MM.1S (cell line): ENCODE data around the gene CDH4.

Source experiments
- DNase-seq: peaks from one replicate; pipeline ENCODE4 v3.0.0-alpha.2; 2015
- H2AFZ ChIP-seq: fragments of 300-600 bp; sonication (generic); 2 replicates; pipeline ENCODE4 v1.6.0; 2016; ENCODE audit warnings: antibody characterized with exemption, low read length
- H3F3A ChIP-seq: fragments of 300-600 bp; sonication (generic); 2 replicates; pipeline ENCODE4 v1.6.1; 2016; ENCODE audit warnings: mild to moderate bottlenecking, antibody characterized with exemption, low read length, moderate library complexity, mixed read lengths; ENCODE audit not compliant: insufficient read depth
- H3K27ac ChIP-seq: fragments of 300-600 bp; sonication (generic); 2 replicates; pipeline ENCODE4 v1.5.1; 2016; ENCODE audit warnings: mild to moderate bottlenecking, low read length
- H3K27me3 ChIP-seq: fragments of 300-600 bp; sonication (generic); replicated peaks from 2 replicates; pipeline ENCODE4 v1.6.0; 2016; ENCODE audit warnings: low read length; ENCODE audit not compliant: insufficient read depth
- H3K36me3 ChIP-seq: fragments of 300-600 bp; sonication (generic); replicated peaks from 2 replicates; pipeline ENCODE4 v1.6.1; 2016; ENCODE audit warnings: mild to moderate bottlenecking, low read length, mixed read lengths; ENCODE audit not compliant: insufficient read depth
- H3K4me1 ChIP-seq: fragments of 300-600 bp; sonication (generic); 2 replicates; pipeline ENCODE4 v1.6.1; 2016; ENCODE audit warnings: low read length, mixed read lengths
- H3K4me2 ChIP-seq: fragments of 300-600 bp; sonication (generic); 2 replicates; pipeline ENCODE4 v1.6.0; 2016; ENCODE audit warnings: low read depth, low read length
- H3K4me3 ChIP-seq: fragments of 300-600 bp; sonication (generic); 2 replicates; pipeline ENCODE4 v1.5.1; 2016; ENCODE audit warnings: low read length, mixed read lengths
- H3K79me2 ChIP-seq: fragments of 300-600 bp; sonication (generic); 2 replicates; pipeline ENCODE4 v1.6.1; 2016; ENCODE audit warnings: mixed run types, low read length, mixed read lengths
- H3K9ac ChIP-seq: fragments of 300-600 bp; sonication (generic); 2 replicates; pipeline ENCODE4 v1.6.1; 2016; ENCODE audit warnings: low read length, mixed read lengths
- H3K9me2 ChIP-seq: fragments of 300-600 bp; sonication (generic); replicated peaks from 2 replicates; pipeline ENCODE4 v1.6.1; 2016; ENCODE audit warnings: mild to moderate bottlenecking, low read length, mixed read lengths; ENCODE audit not compliant: insufficient read depth
- H3K9me3 ChIP-seq: fragments of 300-600 bp; sonication (generic); replicated peaks from 2 replicates; pipeline ENCODE4 v1.6.1; 2016; ENCODE audit warnings: mild to moderate bottlenecking, low read length, mixed read lengths; ENCODE audit not compliant: insufficient read depth
- H4K20me1 ChIP-seq: fragments of 300-600 bp; sonication (generic); 2 replicates; pipeline ENCODE4 v1.6.1; 2016; ENCODE audit warnings: mild to moderate bottlenecking, low read length, moderate library complexity, mixed read lengths; ENCODE audit not compliant: insufficient read depth
- CTCF ChIP-seq: fragments of 300-600 bp; sonication (generic); IDR thresholded peaks from 2 replicates; pipeline ENCODE4 v1.5.1; 2016; ENCODE audit warnings: antibody characterized with exemption, low read length, mixed read lengths
- EZH2 ChIP-seq: fragments of 300-600 bp; sonication (generic); optimal IDR thresholded peaks from 2 replicates; pipeline ENCODE3; 2017; ENCODE audit warnings: low read depth, mild to moderate bottlenecking, antibody characterized with exemption, low read length, mixed read lengths
- EZH2phosphoT487 ChIP-seq: fragments of 300-600 bp; sonication (generic); IDR thresholded peaks from 2 replicates; pipeline ENCODE4 v1.6.1; 2018; ENCODE audit warnings: antibody characterized with exemption, low read length

Gene CDH4

DNA sequence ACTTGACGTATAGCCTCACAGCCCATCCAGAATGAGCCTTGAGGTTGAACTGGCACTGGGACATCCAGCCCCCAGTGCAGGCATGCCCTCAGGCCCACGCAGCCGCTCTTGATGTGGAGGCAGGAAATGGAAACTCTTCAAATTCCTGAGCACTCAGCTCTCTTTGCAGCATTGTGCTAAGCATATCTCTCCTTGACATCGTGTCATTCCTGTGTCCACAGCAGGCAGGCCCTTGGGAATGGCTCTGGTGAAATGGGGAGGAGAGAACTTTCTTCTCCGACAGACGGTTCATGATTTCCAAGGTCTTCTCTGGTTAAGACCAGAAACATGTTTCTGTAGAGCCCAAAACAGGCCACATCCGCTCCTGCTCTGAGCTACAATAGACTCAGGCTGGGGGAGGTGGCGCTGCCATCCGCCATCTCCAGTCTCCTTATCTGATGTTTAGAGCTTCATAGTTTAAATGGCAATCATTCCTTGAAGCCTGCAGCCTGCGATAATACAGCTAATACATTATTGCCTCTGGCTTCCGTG lies 248.8 kb downstream of the CDH4 start:
- H3K9me2 ChIP-seq = no peaks in the 10 kb centered on the region
- H3K4me1 ChIP-seq = no peaks in the 10 kb centered on the region
- H3K9ac ChIP-seq = no peak overlapping the region
- no peak overlapping the region for H3K27ac ChIP-seq
- DNase-seq = no peak
- no peaks in the 10 kb centered on the region for H3K36me3 ChIP-seq
- H3K4me2 ChIP-seq = no peak overlapping the region
- H4K20me1 ChIP-seq = no peaks in the 10 kb centered on the region
- H3F3A ChIP-seq = no peaks in the 10 kb centered on the region
- no peaks in the 10 kb centered on the region for H3K9me3 ChIP-seq
- H3K27me3 ChIP-seq = peaks cover 70% of the 10 kb centered on the region
- no peaks in the 10 kb centered on the region for H3K79me2 ChIP-seq
- TF ChIP-seq EZH2phosphoT487 = no peak
- no peak overlapping the region for H3K4me3 ChIP-seq
- H2AFZ ChIP-seq = no peak overlapping the region

- TF ChIP-seq EZH2 (no peak), CTCF (no peak), EZH2phosphoT487 (no peak)
- H3K27ac ChIP-seq = no peak overlapping the region
- H3K36me3 ChIP-seq = no peaks in the 10 kb centered on the region
- H3K79me2 ChIP-seq = no peaks in the 10 kb centered on the region
- no peaks in the 10 kb centered on the region for H4K20me1 ChIP-seq
- no peaks in the 10 kb centered on the region for H3F3A ChIP-seq
- H3K9me3 ChIP-seq = no peaks in the 10 kb centered on the region
- H3K4me2 ChIP-seq = no peak overlapping the region
- no peaks in the 10 kb centered on the region for H3K9me2 ChIP-seq
- H3K9ac ChIP-seq = no peak overlapping the region
- no peak overlapping the region for H3K4me3 ChIP-seq
- DNase-seq = no peak
- H3K4me1 ChIP-seq = no peaks in the 10 kb centered on the region
- no peak overlapping the region for H2AFZ ChIP-seq
- peaks cover 86% of the 10 kb centered on the region for H3K27me3 ChIP-seq
Measured at GRCh38 chr20:61502433-61502832, 250.4 kb downstream of the CDH4 start.

DNA sequence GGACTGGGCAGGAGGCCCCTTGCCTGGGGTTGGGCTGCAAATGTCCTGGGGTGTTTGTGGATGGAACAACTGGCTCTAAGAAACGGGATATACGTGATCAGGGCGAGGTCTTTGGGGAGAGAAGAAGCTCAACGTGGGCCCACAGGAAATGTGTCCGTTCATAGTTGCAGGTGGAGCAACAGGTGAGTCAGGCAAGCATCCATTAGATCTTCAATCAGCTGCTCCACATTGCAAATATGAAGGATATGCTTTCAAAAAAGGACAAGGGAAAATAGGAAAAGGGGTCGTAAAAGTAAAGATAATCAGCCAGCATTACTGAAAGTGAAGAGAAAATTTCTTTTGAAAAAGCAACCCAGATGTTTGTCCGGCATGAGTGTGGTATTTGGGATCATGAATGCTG lies 251.0 kb downstream of the CDH4 start:
- TF ChIP-seq EZH2phosphoT487 (no peak), EZH2 (no peak), CTCF (no peak)
- Histone ChIP-seq H2AFZ (no peak overlapping the region), H3K9me2 (no peaks in the 10 kb centered on the region), H3K9me3 (no peaks in the 10 kb centered on the region), H3K4me1 (no peaks in the 10 kb centered on the region), H3K36me3 (no peaks in the 10 kb centered on the region), H3K9ac (no peak overlapping the region), H3K4me3 (no peak overlapping the region), H3K4me2 (no peak overlapping the region), H3K27ac (no peak overlapping the region), H3K27me3 (peaks cover 93% of the 10 kb centered on the region), H3K79me2 (no peaks in the 10 kb centered on the region), H4K20me1 (no peaks in the 10 kb centered on the region), H3F3A (no peaks in the 10 kb centered on the region)
- DNase-seq = no peak

DNA sequence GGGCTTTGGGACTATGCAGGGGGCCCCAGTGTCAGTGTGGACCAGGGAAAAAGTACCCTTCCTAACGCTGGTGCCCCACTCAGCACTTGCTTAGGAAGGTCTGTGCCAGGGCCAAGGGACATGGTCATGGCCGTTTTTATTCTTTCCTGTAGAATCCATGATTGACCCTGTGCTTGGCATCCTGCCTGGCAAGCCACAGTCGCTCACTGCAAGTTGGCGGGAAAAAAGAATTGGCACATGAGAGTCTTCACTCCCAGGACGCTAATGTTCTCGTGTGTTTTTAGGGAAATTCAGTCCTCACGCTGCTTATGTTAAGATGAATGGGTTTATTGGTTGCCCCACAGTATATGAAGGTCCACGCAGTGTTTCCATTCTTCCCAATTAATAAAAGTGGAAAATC lies 253.4 kb downstream of the CDH4 start:
- no peak for TF ChIP-seq EZH2phosphoT487
- no peak for TF ChIP-seq EZH2
- TF ChIP-seq CTCF = no peak
- H3K4me1 ChIP-seq = no peaks in the 10 kb centered on the region
- no peaks in the 10 kb centered on the region for H3K9me3 ChIP-seq
- no peak overlapping the region for H3K4me3 ChIP-seq
- no peaks in the 10 kb centered on the region for H3K79me2 ChIP-seq
- no peaks in the 10 kb centered on the region for H3F3A ChIP-seq
- no peak overlapping the region for H3K27ac ChIP-seq
- no peak overlapping the region for H2AFZ ChIP-seq
- no peak overlapping the region for H3K9ac ChIP-seq
- no peak overlapping the region for H3K4me2 ChIP-seq
- no peaks in the 10 kb centered on the region for H4K20me1 ChIP-seq
- H3K9me2 ChIP-seq = no peaks in the 10 kb centered on the region
- no peak for DNase-seq
- peaks cover 94% of the 10 kb centered on the region for H3K27me3 ChIP-seq
- H3K36me3 ChIP-seq = no peaks in the 10 kb centered on the region
